BLaER1 (cell line): ENCODE results near the gene IQCE.
"Not testable (repeated sequence)": the region's sequence is repeated elsewhere in the genome, so short reads cannot be mapped to it uniquely, and the experiment has no call there.

Experiments
- H3K27ac ChIP-seq: shearing (Covaris generic); formaldehyde crosslinking; 2 replicates; pipeline ENCODE4 v1.8.1; 2022
- H3K27me3 ChIP-seq: shearing (Covaris generic); formaldehyde crosslinking; 2 replicates; pipeline ENCODE4 v1.8.1; 2022
- H3K36me3 ChIP-seq: shearing (Covaris generic); formaldehyde crosslinking; 2 replicates; pipeline ENCODE4 v1.8.1; 2022
- H3K4me1 ChIP-seq: shearing (Covaris generic); formaldehyde crosslinking; 2 replicates; pipeline ENCODE4 v1.8.1; 2022
- H3K4me2 ChIP-seq: shearing (Covaris generic); formaldehyde crosslinking; 2 replicates; pipeline ENCODE4 v1.8.1; 2022
- H3K4me3 ChIP-seq: shearing (Covaris generic); formaldehyde crosslinking; 2 replicates; pipeline ENCODE4 v1.8.1; 2022
- H3K9ac ChIP-seq: shearing (Covaris generic); formaldehyde crosslinking; 2 replicates; pipeline ENCODE4 v1.8.1; 2022
- H3K9me3 ChIP-seq: shearing (Covaris generic); formaldehyde crosslinking; 2 replicates; pipeline ENCODE4 v1.8.1; 2022
- H4K20me1 ChIP-seq: shearing (Covaris generic); formaldehyde crosslinking; 2 replicates; pipeline ENCODE4 v1.8.1; 2022
- Cebpa-rat ChIP-seq: shearing (Covaris generic); IDR thresholded peaks from 2 replicates; pipeline ENCODE4 v1.8.1; 2022

The IQCE gene

GRCh38 chr7:2533566-2533965, 25.2 kb upstream of the IQCE start:
- not testable (repeated sequence) for H3K27me3 ChIP-seq, H3K4me2 ChIP-seq, H3K4me3 ChIP-seq, H3K27ac ChIP-seq, H3K9me3 ChIP-seq, H3K9ac ChIP-seq
- Histone ChIP-seq H4K20me1 (peaks cover 17% of the 10 kb centered on the region), H3K36me3 (peaks cover 13% of the 10 kb centered on the region), H3K4me1 (peaks cover 28% of the 10 kb centered on the region)

- H3K4me3 ChIP-seq, H3K27ac ChIP-seq, H3K9ac ChIP-seq, H3K4me2 ChIP-seq, H3K9me3 ChIP-seq, H3K27me3 ChIP-seq: not testable (repeated sequence)
- peaks cover 22% of the 10 kb centered on the region for H3K4me1 ChIP-seq
- peaks cover 17% of the 10 kb centered on the region for H4K20me1 ChIP-seq
- peaks cover 19% of the 10 kb centered on the region for H3K36me3 ChIP-seq
These were observed 24.6 kb upstream of the IQCE start for GRCh38 chr7:2534214-2534613.

GRCh38 chr7:2535872-2536627, 22.7 kb upstream of the IQCE start:
- not testable (repeated sequence) for H3K4me3 ChIP-seq, H3K4me1 ChIP-seq, H3K9ac ChIP-seq, H3K27me3 ChIP-seq, H3K4me2 ChIP-seq, H3K9me3 ChIP-seq, H3K27ac ChIP-seq
- H4K20me1 ChIP-seq: peaks cover 27% of the 10 kb centered on the region; the same call in 1 of the 2 replicates
- H3K36me3 ChIP-seq: peaks cover 35% of the 10 kb centered on the region

- Histone ChIP-seq H3K9me3 (no peaks in the 10 kb centered on the region), H3K4me2 (no peak overlapping the region), H3K9ac (no peak overlapping the region), H3K36me3 (peaks cover 57% of the 10 kb centered on the region), H3K27me3 (no peaks in the 10 kb centered on the region), H3K4me3 (no peak overlapping the region), H4K20me1 (peaks cover 29% of the 10 kb centered on the region; the same call in 1 of the 2 replicates), H3K4me1 (no peaks in the 10 kb centered on the region), H3K27ac (0 out of 2 replicates have a peak overlapping the region, but pooled peaks have one; percentile 22)
- TF ChIP-seq Cebpa-rat: no peak
These were observed 20.6 kb upstream of the IQCE start for GRCh38 chr7:2537981-2538851.

GRCh38 chr7:2539031-2539911, 19.5 kb upstream of the IQCE start:
- no peak overlapping the region for H3K4me2 ChIP-seq
- peaks cover 39% of the 10 kb centered on the region; the same call in 1 of the 2 replicates for H4K20me1 ChIP-seq
- H3K9me3 ChIP-seq: no peaks in the 10 kb centered on the region
- H3K4me3 ChIP-seq: no peak overlapping the region
- TF ChIP-seq Cebpa-rat: no peak
- H3K27me3 ChIP-seq: no peaks in the 10 kb centered on the region
- H3K9ac ChIP-seq: no peak overlapping the region
- no peak overlapping the region for H3K27ac ChIP-seq
- peaks cover 8% of the 10 kb centered on the region for H3K4me1 ChIP-seq
- H3K36me3 ChIP-seq: peaks cover 67% of the 10 kb centered on the region

GRCh38 chr7:2540133-2540532, 18.6 kb upstream of the IQCE start:
- H4K20me1 ChIP-seq: peaks cover 45% of the 10 kb centered on the region
- no peak overlapping the region for H3K27ac ChIP-seq
- no peaks in the 10 kb centered on the region for H3K27me3 ChIP-seq
- no peak overlapping the region for H3K4me3 ChIP-seq
- peaks cover 76% of the 10 kb centered on the region for H3K36me3 ChIP-seq
- no peak overlapping the region for H3K9ac ChIP-seq
- TF ChIP-seq Cebpa-rat: no peak
- peaks cover 15% of the 10 kb centered on the region for H3K4me1 ChIP-seq
- no peak overlapping the region for H3K4me2 ChIP-seq
- H3K9me3 ChIP-seq: no peaks in the 10 kb centered on the region

GRCh38 chr7:2540641-2541051, 18.1 kb upstream of the IQCE start:
- Histone ChIP-seq H3K4me2 (no peak overlapping the region), H3K9ac (no peak overlapping the region), H3K4me3 (no peak overlapping the region), H3K27ac (no peak overlapping the region), H3K36me3 (peaks cover 81% of the 10 kb centered on the region), H3K9me3 (no peaks in the 10 kb centered on the region), H3K27me3 (no peaks in the 10 kb centered on the region), H4K20me1 (peaks cover 45% of the 10 kb centered on the region), H3K4me1 (peaks cover 15% of the 10 kb centered on the region)
- TF ChIP-seq Cebpa-rat: no peak

GRCh38 chr7:2541291-2542010, 17.3 kb upstream of the IQCE start:
- Histone ChIP-seq H3K27me3 (no peaks in the 10 kb centered on the region), H3K4me1 (peaks cover 15% of the 10 kb centered on the region), H4K20me1 (peaks cover 45% of the 10 kb centered on the region), H3K4me2 (no peak overlapping the region), H3K9ac (no peak overlapping the region), H3K4me3 (no peak overlapping the region), H3K9me3 (no peaks in the 10 kb centered on the region), H3K36me3 (peaks cover 89% of the 10 kb centered on the region), H3K27ac (no peak overlapping the region)
- no peak for TF ChIP-seq Cebpa-rat
